MCF 10A (cell line): ENCODE results near the gene TMEM38A. TPM values are rescaled to one million over a fixed set of nuclear protein-coding genes. Genes with fewer than 3 reads are reported as not detected.

Source experiments
- BruUV-seq: library from RNA; stranded (reverse); fragments of 400-500 nt; replicated peaks from 2 replicates; lab custom pipeline; 2021; lab: Mats Ljungman, UMichigan
- CTCF ChIA-PET: fragments of 300-600 bp; sonication (Branson Sonifier 250); formaldehyde crosslinking; extraction: SDS; loops from one replicate; lab custom pipeline; 2021; ENCODE audit warnings: antibody characterized with exemption, inconsistent platforms; lab: Yijun Ruan, JAX
- POLR2A ChIA-PET: fragments of 300-600, 350-650 bp; sonication (Branson Sonifier 250); formaldehyde crosslinking; extraction: SDS; loops from one replicate; lab custom pipeline; 2020; ENCODE audit warnings: antibody characterized with exemption, inconsistent platforms; lab: Yijun Ruan, JAX
- DNase-seq: peaks from one replicate; pipeline ENCODE4 v3.0.0-alpha.2; 2018; ENCODE audit not compliant: unreplicated experiment
- H3K27ac Mint-ChIP-seq: one replicate; pipeline ENCODE4 v1.8.0; 2022; ENCODE audit warnings: mild to moderate bottlenecking, low read depth, mixed read lengths; ENCODE audit not compliant: unreplicated experiment
- H3K27me3 Mint-ChIP-seq: one replicate; pipeline ENCODE4 v1.8.0; 2022; ENCODE audit warnings: mixed read lengths; ENCODE audit not compliant: insufficient read depth, unreplicated experiment
- H3K36me3 Mint-ChIP-seq: one replicate; pipeline ENCODE4 v1.8.0; 2022; ENCODE audit warnings: mild to moderate bottlenecking, moderate library complexity, mixed read lengths; ENCODE audit not compliant: insufficient read depth, unreplicated experiment
- H3K4me1 Mint-ChIP-seq: one replicate; pipeline ENCODE4 v1.8.0; 2022; ENCODE audit warnings: mixed read lengths; ENCODE audit not compliant: insufficient read depth, unreplicated experiment
- H3K4me3 Mint-ChIP-seq: one replicate; pipeline ENCODE4 v1.8.0; 2022; ENCODE audit warnings: mild to moderate bottlenecking, moderate library complexity, mixed read lengths; ENCODE audit not compliant: unreplicated experiment
- H3K9me3 Mint-ChIP-seq: one replicate; pipeline ENCODE4 v1.8.0; 2022; ENCODE audit warnings: mixed read lengths; ENCODE audit not compliant: unreplicated experiment
- CTCF ChIP-seq: fragments of 200-600 bp; IDR thresholded peaks from one replicate; pipeline ENCODE4 v1.8.0; 2022; ENCODE audit warnings: antibody characterized with exemption, mild to moderate bottlenecking; ENCODE audit not compliant: unreplicated experiment
- intact Hi-C: fragments of 100-400 bp; cut with micrococcal nuclease; formaldehyde crosslinking; loops from 2 replicates; pipeline ENCODE4 v1.14.1; 2022
- total RNA-seq: library from RNA; stranded (reverse); gene quantifications from 2 replicates; pipeline ENCODE4 v1.2.3, GENCODE V29; 2022

Gene TMEM38A
- total RNA-seq, 1 experiment from 2014 or later: 2.1 TPM

DNA sequence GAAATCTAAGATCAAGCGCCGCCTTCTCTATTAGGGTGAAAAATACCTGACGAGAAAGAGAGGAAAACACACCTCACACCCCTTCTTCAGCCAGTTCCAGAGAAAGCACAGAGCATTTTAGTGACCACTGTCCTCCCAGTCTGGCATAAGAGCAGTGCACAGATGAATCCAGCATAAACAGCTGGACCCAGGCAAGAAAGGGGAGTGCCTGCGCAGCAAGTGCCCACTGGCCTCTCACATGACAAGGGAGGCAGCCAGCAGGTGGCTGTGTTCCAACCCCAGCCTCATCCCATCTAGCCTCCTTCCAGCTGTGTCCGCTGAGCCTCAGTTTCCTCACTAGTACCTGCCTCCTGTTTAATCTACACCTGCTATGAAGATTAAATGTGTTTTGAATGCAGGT lies 40.9 kb upstream of the TMEM38A start:
- Mint-ChIP-seq H3K4me3 (no peak overlapping the region), H3K36me3 (no peaks in the 10 kb centered on the region), H3K4me1 (peaks cover 30% of the 10 kb centered on the region), H3K9me3 (no peaks in the 10 kb centered on the region), H3K27me3 (no peaks in the 10 kb centered on the region), H3K27ac (no peak overlapping the region)
- BruUV-seq: no TSS peak
- TF ChIP-seq CTCF: no peak
- ChIA-PET POLR2A (no interaction called here), CTCF (no interaction called here)
- no peak for DNase-seq
- intact Hi-C loops: no loop called here

DNA sequence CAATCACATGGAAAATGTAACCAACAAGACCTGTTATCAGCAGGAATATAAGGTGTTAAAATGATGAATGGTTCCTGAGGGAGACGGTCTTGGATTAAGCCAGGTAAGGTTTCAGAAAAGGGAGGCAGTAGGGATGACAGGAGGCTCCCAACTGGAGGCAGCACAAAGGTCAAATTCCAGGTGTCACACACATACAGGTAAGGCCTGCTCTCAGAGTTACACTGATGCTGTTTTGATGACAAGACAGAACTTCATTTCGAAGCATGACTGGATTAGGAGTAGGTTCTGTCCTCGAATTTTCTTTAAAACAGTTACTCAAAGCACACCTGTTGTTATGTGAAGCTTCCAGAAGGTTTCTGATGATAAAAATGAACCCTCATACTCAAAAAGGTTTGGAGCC lies 40.4 kb upstream of the TMEM38A start:
- CTCF ChIA-PET: no interaction called here
- TF ChIP-seq CTCF: no peak
- no peaks in the 10 kb centered on the region for H3K27me3 Mint-ChIP-seq
- peaks cover 32% of the 10 kb centered on the region for H3K4me1 Mint-ChIP-seq
- POLR2A ChIA-PET: no interaction called here
- no peak overlapping the region for H3K27ac Mint-ChIP-seq
- no peak for DNase-seq
- no peaks in the 10 kb centered on the region for H3K36me3 Mint-ChIP-seq
- intact Hi-C loops: no loop called here
- H3K9me3 Mint-ChIP-seq: no peaks in the 10 kb centered on the region
- BruUV-seq: no TSS peak
- H3K4me3 Mint-ChIP-seq: no peak overlapping the region

- Mint-ChIP-seq H3K4me3 (no peak overlapping the region), H3K27ac (no peak overlapping the region), H3K27me3 (no peaks in the 10 kb centered on the region), H3K9me3 (no peaks in the 10 kb centered on the region), H3K4me1 (peaks cover 39% of the 10 kb centered on the region), H3K36me3 (no peaks in the 10 kb centered on the region)
- no peak for DNase-seq
- ChIA-PET POLR2A (interaction anchor here (0.5 kb wide), 1 partner anchor 13 kb away, joined by 4 read pairs; no protein-coding TSS in a partner anchor), CTCF (no interaction called here)
- BruUV-seq: no TSS peak
- TF ChIP-seq CTCF: no peak
- intact Hi-C loops: no loop called here
These were observed 39.7 kb upstream of the TMEM38A start for GRCh38 chr19:16621165-16621800.

DNA sequence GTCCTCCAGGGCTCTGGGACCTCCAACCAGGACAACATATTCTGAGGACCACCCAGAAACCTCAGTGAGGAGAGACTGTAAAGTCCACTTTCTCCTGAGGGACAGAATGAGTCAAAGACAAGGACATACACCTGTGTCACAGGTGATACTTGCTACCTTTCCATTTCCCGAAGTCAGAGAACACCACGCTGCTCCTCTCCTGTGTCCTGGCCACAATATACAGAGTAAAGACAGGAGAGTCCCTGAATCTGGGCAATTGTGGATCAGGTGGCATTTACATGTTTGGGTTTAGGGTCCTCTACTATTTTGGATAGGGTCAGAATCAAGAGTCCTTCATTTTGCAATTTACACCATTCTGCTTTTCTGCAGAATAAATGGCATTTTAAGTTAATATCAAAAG lies 37.9 kb upstream of the TMEM38A start:
- Mint-ChIP-seq H3K27me3 (no peaks in the 10 kb centered on the region), H3K36me3 (no peaks in the 10 kb centered on the region), H3K4me1 (peaks cover 43% of the 10 kb centered on the region), H3K27ac (no peak overlapping the region), H3K9me3 (no peaks in the 10 kb centered on the region), H3K4me3 (no peak overlapping the region)
- ChIA-PET POLR2A (interaction anchor here (0.8 to 2.0 kb wide), 3 partner anchors 38 to 110 kb away, joined by 3 to 5 read pairs (median 4); no protein-coding TSS in a partner anchor), CTCF (no interaction called here)
- no peak for DNase-seq
- no TSS peak for BruUV-seq
- intact Hi-C loops: no loop called here
- TF ChIP-seq CTCF: no peak
